Mononuclear cell (primary cell): ENCODE measurements around the gene ARAP3. TPM values are rescaled to one million over a fixed set of nuclear protein-coding genes. Genes with fewer than 3 reads are reported as not detected.
"Not testable (repeated sequence)": the region's sequence is repeated elsewhere in the genome, so short reads cannot be mapped to it uniquely, and the experiment has no call there.

Source experiments
- H3K27me3 ChIP-seq: 2 replicates; pipeline ENCODE4 v1.6.0; 2011; ENCODE audit warnings: low read length, control low read depth; ENCODE audit not compliant: insufficient read depth
- H3K4me1 ChIP-seq: 2 replicates; pipeline ENCODE4 v1.5.1; 2011; ENCODE audit warnings: mild to moderate bottlenecking, low read length, control low read depth; ENCODE audit not compliant: insufficient read depth
- H3K4me3 ChIP-seq: 2 replicates; pipeline ENCODE4 v1.5.1; 2011; ENCODE audit warnings: mild to moderate bottlenecking, low read length, moderate library complexity
- H3K9me3 ChIP-seq: 2 replicates; pipeline ENCODE4 v1.5.1; 2011; ENCODE audit warnings: low read depth, mild to moderate bottlenecking, control low read depth, low read length
- total RNA-seq: library from RNA; depleted of rRNA; stranded (reverse); fragments of >200 nt; gene quantifications from one replicate; pipeline ENCODE4 v1.2.3, GENCODE V29; 2012

The ARAP3 gene
- total RNA-seq: 1.4 TPM

- Histone ChIP-seq H3K4me1 (peaks cover 42% of the 10 kb centered on the region), H3K4me3 (peak within 1 kb of the TSS; percentile 52)
These were observed at the start of gene ARAP3 for GRCh38 chr5:141681695-141682641. TSS of gene ARAP3 (minus strand) at chr5:141682230. CDS start at chr5:141680486, 1,744 bp downstream.

GRCh38 chr5:141729387-141730006 lies 47.5 kb upstream of the ARAP3 start:
- Histone ChIP-seq H3K4me3 (no peak overlapping the region), H3K27me3 (no peaks in the 10 kb centered on the region), H3K9me3 (no peaks in the 10 kb centered on the region), H3K4me1 (no peaks in the 10 kb centered on the region)

More at GRCh38 chr5:141681695-141682641, at the start of gene ARAP3:
- no peaks in the 10 kb centered on the region for H3K9me3 ChIP-seq
- H3K27me3 ChIP-seq: no peaks in the 10 kb centered on the region

- no peaks in the 10 kb centered on the region for H3K4me1 ChIP-seq
- H3K4me3 ChIP-seq: no peak overlapping the region
- H3K9me3 ChIP-seq: no peaks in the 10 kb centered on the region
- no peaks in the 10 kb centered on the region for H3K27me3 ChIP-seq
These were observed 43.9 kb upstream of the ARAP3 start for GRCh38 chr5:141725891-141726290.

- not testable (repeated sequence) for H3K27me3 ChIP-seq, H3K9me3 ChIP-seq, H3K4me3 ChIP-seq, H3K4me1 ChIP-seq
These were observed 43.1 kb upstream of the ARAP3 start for GRCh38 chr5:141725174-141725573.

- Histone ChIP-seq H3K9me3 (no peaks in the 10 kb centered on the region), H3K27me3 (peaks cover 4% of the 10 kb centered on the region), H3K4me3 (no peak overlapping the region), H3K4me1 (no peaks in the 10 kb centered on the region)
These were observed 40.2 kb upstream of the ARAP3 start for GRCh38 chr5:141722266-141722665.

- Histone ChIP-seq H3K9me3 (no peaks in the 10 kb centered on the region), H3K4me3 (no peak overlapping the region), H3K4me1 (no peaks in the 10 kb centered on the region), H3K27me3 (peaks cover 4% of the 10 kb centered on the region)
These were observed 35.0 kb upstream of the ARAP3 start for GRCh38 chr5:141717043-141717442.

GRCh38 chr5:141716468-141716867 lies 34.4 kb upstream of the ARAP3 start:
- H3K4me3 ChIP-seq: no peak overlapping the region
- no peaks in the 10 kb centered on the region for H3K9me3 ChIP-seq
- H3K4me1 ChIP-seq: no peaks in the 10 kb centered on the region
- H3K27me3 ChIP-seq: peaks cover 4% of the 10 kb centered on the region

- Histone ChIP-seq H3K27me3 (peaks cover 4% of the 10 kb centered on the region), H3K9me3 (no peaks in the 10 kb centered on the region), H3K4me3 (no peak overlapping the region), H3K4me1 (no peaks in the 10 kb centered on the region)
These were observed 34.0 kb upstream of the ARAP3 start for GRCh38 chr5:141716009-141716408.

GRCh38 chr5:141715346-141715905 lies 33.4 kb upstream of the ARAP3 start:
- Histone ChIP-seq H3K4me3 (no peak overlapping the region), H3K4me1 (no peaks in the 10 kb centered on the region), H3K9me3 (no peaks in the 10 kb centered on the region), H3K27me3 (peaks cover 4% of the 10 kb centered on the region)

GRCh38 chr5:141714542-141715310 lies 32.7 kb upstream of the ARAP3 start:
- no peaks in the 10 kb centered on the region for H3K9me3 ChIP-seq
- H3K27me3 ChIP-seq: peaks cover 2% of the 10 kb centered on the region
- H3K4me3 ChIP-seq: no peak overlapping the region
- H3K4me1 ChIP-seq: no peaks in the 10 kb centered on the region

GRCh38 chr5:141713616-141714309 lies 31.7 kb upstream of the ARAP3 start:
- no peaks in the 10 kb centered on the region for H3K27me3 ChIP-seq
- H3K4me1 ChIP-seq: no peaks in the 10 kb centered on the region
- H3K4me3 ChIP-seq: no peak overlapping the region
- H3K9me3 ChIP-seq: no peaks in the 10 kb centered on the region

GRCh38 chr5:141711687-141712086 lies 29.7 kb upstream of the ARAP3 start:
- no peaks in the 10 kb centered on the region for H3K9me3 ChIP-seq
- H3K4me3 ChIP-seq: no peak overlapping the region
- H3K27me3 ChIP-seq: no peaks in the 10 kb centered on the region
- no peaks in the 10 kb centered on the region for H3K4me1 ChIP-seq

- Histone ChIP-seq H3K9me3 (no peaks in the 10 kb centered on the region), H3K4me3 (no peak overlapping the region), H3K27me3 (peaks cover 9% of the 10 kb centered on the region), H3K4me1 (no peaks in the 10 kb centered on the region)
These were observed 27.8 kb upstream of the ARAP3 start for GRCh38 chr5:141709699-141710267.

GRCh38 chr5:141708016-141708415 lies 26.0 kb upstream of the ARAP3 start:
- Histone ChIP-seq H3K27me3 (peaks cover 27% of the 10 kb centered on the region), H3K4me1 (peaks cover 4% of the 10 kb centered on the region), H3K9me3 (no peaks in the 10 kb centered on the region), H3K4me3 (no peak overlapping the region)
